HL-60 (cell line): ENCODE data around the gene MYBPC3.

Experiments used
- DNase-seq, 2 experiments: peaks; one replicate each; pipeline ENCODE4 v3.0.0-alpha.2; 2010 to 2020; ENCODE audit warnings: low read depth in 1 of 2, low spot score in 1 of 2
- H3K27ac ChIP-seq: fragments of 250-450 bp; sonication (Bioruptor Pico); replicated peaks from 2 replicates; pipeline ENCODE4 v1.5.1; 2020; ENCODE audit warnings: mild to moderate bottlenecking, moderate library complexity
- H3K27me3 ChIP-seq: fragments of 250-450 bp; sonication (Bioruptor Pico); 2 replicates; pipeline ENCODE4 v1.5.1; 2021; ENCODE audit warnings: mild to moderate bottlenecking, moderate library complexity; ENCODE audit not compliant: insufficient read depth, poor library complexity, severe bottlenecking
- H3K4me3 ChIP-seq: replicated peaks from 2 replicates; pipeline ENCODE4 v1.5.1; 2011; ENCODE audit warnings: mild to moderate bottlenecking, control low read depth, low read length; ENCODE audit not compliant: insufficient read depth
- CTCF ChIP-seq: IDR thresholded peaks from one replicate; pipeline ENCODE4 v1.5.1; 2011; ENCODE audit warnings: low read length, control low read depth, inconsistent platforms; ENCODE audit not compliant: insufficient read depth
- GABPA ChIP-seq: IDR thresholded peaks from 2 replicates; pipeline ENCODE4 v1.6.1; 2012; ENCODE audit warnings: low read depth
- POLR2AphosphoS5 ChIP-seq: IDR thresholded peaks from 2 replicates; pipeline ENCODE4 v1.6.1; 2012; ENCODE audit warnings: low read depth
- REST ChIP-seq: IDR thresholded peaks from 2 replicates; pipeline ENCODE4 v1.6.1; 2012; ENCODE audit warnings: low read depth; ENCODE audit not compliant: insufficient replicate concordance
- SPI1 ChIP-seq: IDR thresholded peaks from 2 replicates; pipeline ENCODE4 v1.6.1; 2012; ENCODE audit warnings: low read depth, mild to moderate bottlenecking, borderline replicate concordance

Gene MYBPC3

GRCh38 chr11:47390422-47390760, 37.9 kb upstream of the MYBPC3 start:
- no peak overlapping the region for H3K4me3 ChIP-seq
- no peaks in the 10 kb centered on the region for H3K27me3 ChIP-seq
- TF ChIP-seq GABPA (no peak), SPI1 (no peak), POLR2AphosphoS5 (no peak), CTCF (no peak), REST (no peak)
- no peak for DNase-seq
- peak overlapping the region; percentile 100 for H3K27ac ChIP-seq

- H3K4me3 ChIP-seq, result peak overlapping the region; percentile 30
- H3K27ac ChIP-seq, result peak overlapping the region; percentile 100
- no peaks in the 10 kb centered on the region for H3K27me3 ChIP-seq
- TF ChIP-seq GABPA (no peak), REST (no peak), POLR2AphosphoS5 (no peak; the same call in 1 of the 2 replicates), CTCF (no peak), SPI1 (no peak)
- DNase-seq, result peak in 1 of 2 experiments; percentile 66
These were observed 37.3 kb upstream of the MYBPC3 start for GRCh38 chr11:47389577-47390421.

GRCh38 chr11:47388697-47389576, 36.4 kb upstream of the MYBPC3 start:
- TF ChIP-seq REST (no peak), SPI1 (peak; percentile 67; the same call in 1 of the 2 replicates), CTCF (no peak), POLR2AphosphoS5 (peak; percentile 79), GABPA (no peak)

More at GRCh38 chr11:47388697-47389576, 36.4 kb upstream of the MYBPC3 start:
- DNase-seq, result peak; percentile 77 to 89
- Histone ChIP-seq H3K4me3 (peak overlapping the region; percentile 30), H3K27me3 (no peaks in the 10 kb centered on the region), H3K27ac (peak overlapping the region; percentile 100)
